IPS DF 4.7 (cell line): Measurements from ENCODE around the gene RAD51B.

Source experiments
- DNase-seq: peaks from one replicate; pipeline ENCODE4 v3.0.0-alpha.2; 2013; ENCODE audit warnings: low spot score; ENCODE audit errors: extremely low read depth

The RAD51B gene

DNA sequence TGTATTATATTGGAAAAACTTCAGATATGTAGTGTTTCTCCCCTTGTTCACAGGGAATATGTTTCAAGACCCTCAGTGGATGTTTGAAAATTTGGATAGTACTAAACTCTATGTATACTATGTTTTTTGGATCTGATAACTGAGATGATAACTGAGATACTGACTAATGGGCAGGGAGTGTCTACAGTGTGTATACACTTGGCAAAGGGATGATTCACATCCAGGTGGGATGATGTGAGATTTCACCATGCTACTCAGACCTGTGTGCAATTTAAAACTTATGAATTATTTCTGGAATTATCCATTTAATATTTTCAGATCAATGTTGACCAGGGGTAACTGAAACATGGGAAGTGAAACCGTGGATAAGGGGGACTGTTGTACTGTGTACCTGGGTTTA lies 13.8 kb downstream of the RAD51B start:
- no peak for DNase-seq

DNA sequence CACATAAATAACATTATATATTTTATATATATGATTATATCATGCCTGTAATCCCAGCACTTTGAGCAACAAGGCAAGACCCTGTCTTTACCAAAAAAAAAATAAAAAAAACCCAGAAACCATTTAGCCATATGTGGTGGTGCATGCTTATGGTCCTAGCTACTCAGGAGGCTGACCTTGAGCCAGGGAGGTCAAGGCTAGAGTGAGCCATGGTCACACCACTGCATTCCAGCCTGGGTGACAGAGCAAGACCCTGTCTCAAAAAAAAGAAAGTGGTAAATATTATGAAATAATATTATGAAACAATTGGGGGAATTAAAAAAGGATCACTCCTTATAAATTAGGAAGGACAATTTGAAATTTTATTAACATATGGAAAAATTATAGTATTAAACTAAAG lies 16.0 kb downstream of the RAD51B start:
- no peak for DNase-seq

GRCh38 chr14:67837011-67837624 lies 17.5 kb downstream of the RAD51B start:
- no peak for DNase-seq

GRCh38 chr14:67846029-67846610 lies 26.5 kb downstream of the RAD51B start:
- DNase-seq, result no peak

DNA sequence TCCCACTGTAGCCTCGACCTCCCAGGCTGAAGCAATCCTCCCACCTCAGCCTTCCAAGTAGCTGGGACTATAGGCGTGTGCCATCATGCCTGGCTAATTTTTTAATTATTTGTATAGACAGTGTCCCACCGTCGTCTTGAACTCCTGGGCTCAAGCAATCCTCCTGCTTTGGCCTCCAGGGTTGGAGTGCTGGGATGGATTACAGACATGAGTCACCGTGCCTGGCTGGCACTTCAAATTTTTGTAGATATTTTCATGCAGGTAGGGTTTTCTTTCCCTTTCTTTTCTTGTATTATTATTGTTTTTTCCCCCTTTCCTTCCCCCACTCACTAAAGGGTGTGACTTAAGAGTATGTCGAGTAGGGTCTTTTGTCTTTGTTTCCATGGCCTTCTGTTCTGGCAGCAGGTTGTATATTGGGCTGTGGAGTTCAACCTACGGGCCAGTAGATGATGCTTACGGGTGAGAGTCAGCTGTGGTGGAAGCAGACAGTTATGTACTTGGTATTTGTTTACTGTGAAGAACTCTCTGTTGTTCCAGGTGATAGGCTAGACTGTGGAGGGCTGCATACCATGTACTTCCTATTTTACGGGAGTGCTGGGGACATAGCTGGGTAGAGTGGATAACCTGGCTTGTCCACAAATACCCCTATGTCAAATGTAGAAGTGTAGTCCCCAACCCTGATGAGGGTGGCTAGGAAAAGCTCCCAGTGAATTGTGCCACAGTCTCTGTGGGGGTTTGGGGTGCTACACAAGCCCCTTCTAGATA lies 30.7 kb downstream of the RAD51B start:
- no peak for DNase-seq

GRCh38 chr14:67851785-67852410 lies 32.3 kb downstream of the RAD51B start:
- DNase-seq, result no peak

DNA sequence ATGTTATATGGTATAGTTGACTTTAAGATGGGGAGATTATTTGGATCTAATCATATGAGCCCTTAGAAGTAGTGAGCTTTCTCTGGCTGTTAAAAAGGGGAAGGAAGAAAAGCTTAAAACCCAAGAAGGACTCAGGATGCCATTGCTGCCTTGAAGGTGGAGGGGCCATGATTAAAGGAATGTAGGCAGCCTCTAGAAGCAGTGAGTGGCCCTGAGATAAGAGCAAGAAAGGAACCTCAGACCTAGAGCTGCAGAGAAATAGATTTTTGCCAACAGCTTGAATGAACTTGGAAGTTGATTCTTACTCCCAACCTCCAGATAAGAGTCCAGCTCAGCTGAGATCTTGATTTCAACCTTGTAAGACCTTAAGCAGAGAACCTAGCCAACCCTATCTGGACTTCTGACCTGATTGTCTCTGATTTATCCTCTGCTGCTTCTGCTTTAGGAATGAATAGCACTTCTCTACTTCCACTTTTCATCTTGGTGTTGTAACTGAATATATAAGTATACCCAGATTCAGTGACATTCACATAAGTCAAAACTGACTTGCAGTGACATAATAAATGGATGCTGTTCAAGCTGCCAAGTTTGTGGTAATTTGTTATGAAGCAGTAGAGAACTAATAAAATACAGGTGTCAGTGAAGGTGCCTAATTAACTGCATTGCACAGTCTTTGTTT lies 33.5 kb downstream of the RAD51B start:
- no peak for DNase-seq

- no peak for DNase-seq
Measured at GRCh38 chr14:67853715-67854114, 34.1 kb downstream of the RAD51B start.

- no peak for DNase-seq
Measured at GRCh38 chr14:67856827-67857226, 37.2 kb downstream of the RAD51B start.

DNA sequence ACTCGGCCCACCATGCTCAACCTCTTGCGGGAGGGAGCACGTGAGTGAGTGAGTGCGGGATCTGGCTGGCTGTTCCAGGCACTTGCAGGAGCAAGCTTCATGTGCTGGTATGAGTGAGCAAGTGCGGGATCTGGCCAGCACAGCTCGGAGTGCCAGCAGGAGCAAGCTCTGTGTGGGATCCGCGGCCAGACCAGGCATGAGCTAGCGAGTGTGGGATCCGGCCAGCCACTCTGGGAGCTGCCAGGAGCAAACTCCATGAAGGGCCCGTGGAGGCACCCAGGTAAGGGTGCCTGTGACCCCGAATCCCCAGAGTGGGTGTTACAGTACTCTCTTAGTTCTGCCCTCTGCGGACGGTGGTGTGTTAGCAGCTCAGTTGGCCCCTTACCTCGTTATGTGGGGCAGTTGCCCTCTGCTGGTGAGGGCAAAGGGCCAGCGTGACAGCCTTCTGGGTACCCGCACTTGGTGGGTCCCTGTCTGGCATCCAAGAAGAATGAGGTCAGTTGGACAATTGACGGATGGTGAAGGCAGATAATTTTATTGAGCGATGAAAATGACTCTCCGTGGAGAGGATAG lies 38.3 kb downstream of the RAD51B start:
- DNase-seq, result no peak

DNA sequence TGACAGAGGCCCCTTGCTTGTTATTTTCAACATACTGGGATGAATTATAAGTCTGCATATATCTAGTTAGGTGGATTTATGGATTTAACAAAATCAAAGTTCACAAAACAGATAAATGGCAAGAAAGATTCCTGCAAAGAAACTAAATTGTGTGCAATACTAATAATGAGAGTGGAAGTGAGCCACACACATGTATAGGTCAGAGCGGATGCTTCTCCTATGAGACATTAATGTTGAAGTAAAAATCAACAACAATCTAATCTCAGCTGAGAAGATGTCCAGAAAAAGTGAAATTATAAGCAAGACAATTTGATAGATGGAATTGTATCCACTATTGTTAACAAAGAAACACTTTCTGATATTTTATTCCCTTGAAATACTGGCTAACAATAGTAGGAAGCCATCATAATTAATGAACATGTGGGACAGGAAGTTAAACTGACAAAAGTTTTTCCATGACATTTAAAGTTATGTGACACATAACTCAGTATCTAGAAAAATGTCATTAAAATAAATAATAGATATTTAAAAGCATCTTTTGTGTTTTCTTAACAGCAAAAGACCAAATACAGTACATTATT lies 39.7 kb downstream of the RAD51B start:
- DNase-seq, result no peak

DNA sequence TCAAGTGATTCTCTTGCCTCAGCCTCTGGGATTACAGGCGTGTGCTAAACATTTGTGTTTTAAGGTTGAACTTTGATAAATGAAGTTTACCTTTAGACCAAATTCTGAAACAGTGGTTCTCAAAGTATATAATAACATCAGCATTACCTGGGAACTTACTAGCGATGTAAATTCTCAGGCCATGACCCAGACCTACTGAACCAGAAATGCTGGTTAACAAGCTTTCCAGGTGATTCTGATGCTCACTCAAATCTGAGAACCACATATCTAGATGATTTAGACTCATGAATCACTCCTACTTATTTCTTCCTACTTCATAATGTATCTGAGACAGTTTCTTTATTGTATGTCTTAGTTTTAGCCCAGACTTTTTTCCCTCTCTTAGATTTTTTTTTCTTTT lies 43.6 kb downstream of the RAD51B start:
- no peak for DNase-seq

GRCh38 chr14:67875175-67876006 lies 55.8 kb downstream of the RAD51B start:
- DNase-seq, result no peak

DNA sequence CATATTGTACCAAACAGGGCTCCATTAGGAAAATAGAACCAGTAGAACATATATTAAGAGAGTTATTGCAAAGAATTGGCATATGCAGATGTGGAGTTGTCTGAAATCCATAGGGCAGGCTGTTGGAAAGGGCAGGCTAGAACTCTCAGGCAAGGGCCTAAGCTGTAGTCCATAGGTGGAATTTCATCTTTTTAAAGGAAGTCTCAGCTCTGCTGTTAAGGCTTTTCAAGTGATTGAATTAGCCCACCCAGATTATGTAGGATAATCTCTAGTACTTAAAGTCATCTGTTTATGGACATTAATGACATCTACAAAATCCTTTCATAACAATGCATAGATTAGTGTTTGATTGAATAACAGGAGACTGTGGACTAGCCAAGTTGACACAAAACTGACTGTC lies 59.4 kb downstream of the RAD51B start:
- DNase-seq, result no peak

- no peak for DNase-seq
Measured at GRCh38 chr14:67881225-67881624, 61.6 kb downstream of the RAD51B start.

DNA sequence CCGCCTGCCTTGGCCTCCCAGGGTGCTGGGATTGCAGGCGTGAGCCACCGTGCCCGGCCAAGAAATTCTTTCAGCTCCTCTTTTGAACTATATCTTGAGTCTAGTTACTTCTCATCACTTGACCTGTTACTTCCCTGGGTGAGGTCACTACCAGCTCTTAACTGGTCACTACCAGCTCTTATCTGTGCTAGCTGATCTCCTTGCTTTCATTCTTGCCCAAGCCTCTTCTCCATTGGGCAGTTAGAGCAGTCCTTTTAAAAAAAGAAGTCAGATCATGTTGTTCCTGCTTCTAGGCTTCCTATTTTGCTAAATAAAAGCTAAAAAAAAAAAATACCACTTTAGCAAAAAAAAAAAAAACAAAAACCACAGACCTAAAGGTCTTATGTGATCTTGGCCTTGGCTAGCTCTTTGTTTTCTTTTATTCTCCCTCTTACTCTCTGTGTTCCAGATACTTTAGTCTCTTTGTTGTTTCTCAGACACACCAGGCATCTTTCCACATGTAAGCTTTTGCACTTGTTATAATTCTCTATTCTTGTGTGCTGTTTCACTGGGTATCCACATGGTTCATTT lies 63.5 kb downstream of the RAD51B start:
- no peak for DNase-seq

DNA sequence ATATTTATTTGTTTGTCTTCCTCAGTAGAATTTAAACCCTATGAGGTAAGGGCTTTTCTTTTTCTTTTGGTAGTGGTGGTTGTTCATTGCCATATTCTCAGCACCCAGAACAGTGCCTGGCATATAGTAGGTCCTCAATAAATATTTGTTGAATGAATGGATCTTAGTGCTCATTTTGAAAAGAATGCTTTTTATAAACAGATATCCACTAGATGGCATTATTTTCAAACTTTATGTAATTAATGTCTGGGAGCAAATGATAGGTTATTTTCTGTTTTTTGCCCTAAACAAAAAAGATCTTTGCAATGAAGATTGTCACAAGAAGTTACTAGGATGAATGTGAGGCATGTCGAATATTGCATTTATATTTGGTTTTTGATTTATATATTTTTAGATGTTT lies 64.1 kb downstream of the RAD51B start:
- no peak for DNase-seq

- DNase-seq, result no peak
Measured at GRCh38 chr14:67886191-67886590, 66.6 kb downstream of the RAD51B start.

DNA sequence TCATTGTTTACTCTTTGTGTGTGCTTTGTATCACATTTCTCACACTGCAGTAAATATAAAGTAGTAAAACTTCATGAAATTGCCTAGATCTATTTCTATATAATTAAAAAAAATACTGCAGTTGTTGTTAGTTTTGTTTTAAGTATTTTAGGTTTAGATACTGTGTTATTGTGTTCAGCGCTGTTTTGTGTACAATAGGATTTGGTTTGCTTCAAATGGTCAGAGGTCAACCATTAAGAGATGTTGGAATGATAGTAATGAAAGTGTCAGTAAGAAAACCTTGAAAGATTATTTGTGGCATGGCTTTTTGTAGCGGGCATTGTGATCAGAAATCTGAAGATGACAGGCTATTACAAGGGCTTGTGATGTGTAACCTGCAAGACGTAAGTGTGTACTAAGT lies 67.9 kb downstream of the RAD51B start:
- no peak for DNase-seq

DNA sequence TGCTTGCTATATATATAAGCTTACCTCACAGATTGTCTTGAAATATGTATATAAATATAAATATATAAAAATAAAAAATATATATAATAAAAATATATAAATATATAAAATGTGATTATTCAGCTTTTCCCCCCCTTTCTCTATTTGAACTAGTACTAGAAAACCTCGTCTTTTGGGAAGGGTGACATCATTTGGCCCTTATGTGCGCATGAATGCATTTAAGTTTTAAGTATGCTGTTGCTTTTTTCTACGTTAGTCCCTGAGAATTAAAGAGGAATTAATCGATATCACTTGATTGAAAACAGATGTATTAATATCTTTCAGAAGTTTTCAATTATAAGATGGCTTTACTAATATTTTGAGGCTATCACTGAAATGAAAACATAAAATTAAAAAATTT lies 69.9 kb downstream of the RAD51B start:
- no peak for DNase-seq
